ENCODE measurements around the gene ADARB2.

DNA sequence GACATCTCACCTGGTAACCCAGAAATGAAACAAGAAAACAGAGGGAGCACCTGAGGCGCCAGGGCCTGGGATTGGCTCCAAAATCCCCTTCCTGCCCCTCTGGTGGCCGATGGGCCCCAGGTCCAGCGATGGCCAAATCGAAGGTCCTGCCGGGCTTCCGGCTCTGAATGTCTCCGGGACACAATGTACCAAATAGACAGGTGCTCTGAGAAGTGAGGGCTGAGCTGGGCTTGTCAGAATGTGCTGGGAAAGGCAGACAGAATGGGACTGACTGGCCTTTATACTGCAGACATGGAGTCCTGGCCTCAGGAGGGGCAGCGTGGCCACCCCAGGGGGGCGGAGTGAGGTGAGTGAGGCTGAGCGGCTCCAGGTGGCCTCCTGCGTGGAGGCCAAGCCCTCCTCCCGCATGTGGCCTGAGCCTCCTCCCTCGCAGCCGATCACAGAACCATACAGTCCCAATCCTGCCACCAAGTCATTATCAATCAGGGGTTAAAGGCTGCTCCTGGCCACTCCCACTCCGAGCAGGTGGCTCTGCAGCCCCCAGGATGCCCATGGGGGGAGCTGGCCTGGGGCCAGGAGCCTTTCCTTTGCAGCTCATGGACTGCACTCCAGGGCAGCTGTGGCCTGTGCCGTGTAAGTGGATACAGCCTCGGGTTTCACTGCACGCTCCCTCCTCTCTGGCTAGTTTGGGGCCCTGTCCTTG, 185.5 kb downstream of the ADARB2 start:
- no peak for TF ChIP-seq FOXP2 (optimal IDR thresholded peaks at IDR 0.05; ENCODE audit: borderline replicate concordance, extremely low read depth, extremely low read length, insufficient read depth)
- TF ChIP-seq, protein P1, sequence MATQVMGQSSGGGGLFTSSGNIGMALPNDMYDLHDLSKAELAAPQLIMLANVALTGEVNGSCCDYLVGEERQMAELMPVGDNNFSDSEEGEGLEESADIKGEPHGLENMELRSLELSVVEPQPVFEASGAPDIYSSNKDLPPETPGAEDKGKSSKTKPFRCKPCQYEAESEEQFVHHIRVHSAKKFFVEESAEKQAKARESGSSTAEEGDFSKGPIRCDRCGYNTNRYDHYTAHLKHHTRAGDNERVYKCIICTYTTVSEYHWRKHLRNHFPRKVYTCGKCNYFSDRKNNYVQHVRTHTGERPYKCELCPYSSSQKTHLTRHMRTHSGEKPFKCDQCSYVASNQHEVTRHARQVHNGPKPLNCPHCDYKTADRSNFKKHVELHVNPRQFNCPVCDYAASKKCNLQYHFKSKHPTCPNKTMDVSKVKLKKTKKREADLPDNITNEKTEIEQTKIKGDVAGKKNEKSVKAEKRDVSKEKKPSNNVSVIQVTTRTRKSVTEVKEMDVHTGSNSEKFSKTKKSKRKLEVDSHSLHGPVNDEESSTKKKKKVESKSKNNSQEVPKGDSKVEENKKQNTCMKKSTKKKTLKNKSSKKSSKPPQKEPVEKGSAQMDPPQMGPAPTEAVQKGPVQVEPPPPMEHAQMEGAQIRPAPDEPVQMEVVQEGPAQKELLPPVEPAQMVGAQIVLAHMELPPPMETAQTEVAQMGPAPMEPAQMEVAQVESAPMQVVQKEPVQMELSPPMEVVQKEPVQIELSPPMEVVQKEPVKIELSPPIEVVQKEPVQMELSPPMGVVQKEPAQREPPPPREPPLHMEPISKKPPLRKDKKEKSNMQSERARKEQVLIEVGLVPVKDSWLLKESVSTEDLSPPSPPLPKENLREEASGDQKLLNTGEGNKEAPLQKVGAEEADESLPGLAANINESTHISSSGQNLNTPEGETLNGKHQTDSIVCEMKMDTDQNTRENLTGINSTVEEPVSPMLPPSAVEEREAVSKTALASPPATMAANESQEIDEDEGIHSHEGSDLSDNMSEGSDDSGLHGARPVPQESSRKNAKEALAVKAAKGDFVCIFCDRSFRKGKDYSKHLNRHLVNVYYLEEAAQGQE (IDR thresholded peaks at IDR 0.05; ENCODE audit: insufficient read depth in 1 of 2, low read depth in 2 of 2, low read length in 2 of 2): no peak
